Fibroblast of the aortic adventitia (primary cell): ENCODE measurements around the gene CADPS2. TPM values are rescaled to one million over a fixed set of nuclear protein-coding genes. Genes with fewer than 3 reads are reported as not detected.

Experiments
- DNase-seq: peaks from one replicate; pipeline ENCODE4 v3.0.0-alpha.2; 2010; ENCODE audit warnings: low read depth
- H3K4me3 ChIP-seq: 2 replicates; pipeline ENCODE4 v1.5.1; 2011; ENCODE audit warnings: low read depth, mild to moderate bottlenecking, control low read depth, low read length, moderate library complexity
- total RNA-seq: library from RNA; depleted of rRNA; stranded (reverse); fragments of >200 nt; gene quantifications from 2 replicates; pipeline ENCODE4 v1.2.3, GENCODE V29; 2012; ENCODE audit warnings: low replicate concordance
- TF ChIP-seq, protein P1 (sequence below): IDR thresholded peaks from 2 replicates; pipeline ENCODE4 v1.5.1; 2011; ENCODE audit warnings: mild to moderate bottlenecking, low read length, control low read depth, inconsistent platforms; ENCODE audit not compliant: insufficient read depth

CADPS2 gene
- total RNA-seq, 1 donor = 16.0 TPM

DNA sequence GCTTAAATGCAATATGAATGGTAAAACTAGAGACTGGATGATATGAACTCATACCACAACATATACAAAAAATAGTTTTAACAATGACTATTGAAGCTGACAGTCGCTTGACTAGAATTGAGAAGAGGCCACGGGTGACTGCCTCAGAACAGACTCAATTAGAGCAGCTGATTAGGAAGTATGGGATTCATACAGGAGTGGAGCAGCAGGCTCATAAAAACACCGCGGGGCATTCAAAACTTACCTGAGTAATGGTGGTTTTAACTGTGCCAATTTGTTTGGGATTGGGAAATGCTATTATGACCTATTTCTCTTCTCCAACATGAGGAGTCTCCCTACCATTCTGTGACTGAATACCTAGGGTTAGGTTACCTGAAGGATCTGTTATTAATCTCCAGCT, 2.1 kb downstream of the CADPS2 start:
- no peak overlapping the region for H3K4me3 ChIP-seq
- TF ChIP-seq, protein P1, sequence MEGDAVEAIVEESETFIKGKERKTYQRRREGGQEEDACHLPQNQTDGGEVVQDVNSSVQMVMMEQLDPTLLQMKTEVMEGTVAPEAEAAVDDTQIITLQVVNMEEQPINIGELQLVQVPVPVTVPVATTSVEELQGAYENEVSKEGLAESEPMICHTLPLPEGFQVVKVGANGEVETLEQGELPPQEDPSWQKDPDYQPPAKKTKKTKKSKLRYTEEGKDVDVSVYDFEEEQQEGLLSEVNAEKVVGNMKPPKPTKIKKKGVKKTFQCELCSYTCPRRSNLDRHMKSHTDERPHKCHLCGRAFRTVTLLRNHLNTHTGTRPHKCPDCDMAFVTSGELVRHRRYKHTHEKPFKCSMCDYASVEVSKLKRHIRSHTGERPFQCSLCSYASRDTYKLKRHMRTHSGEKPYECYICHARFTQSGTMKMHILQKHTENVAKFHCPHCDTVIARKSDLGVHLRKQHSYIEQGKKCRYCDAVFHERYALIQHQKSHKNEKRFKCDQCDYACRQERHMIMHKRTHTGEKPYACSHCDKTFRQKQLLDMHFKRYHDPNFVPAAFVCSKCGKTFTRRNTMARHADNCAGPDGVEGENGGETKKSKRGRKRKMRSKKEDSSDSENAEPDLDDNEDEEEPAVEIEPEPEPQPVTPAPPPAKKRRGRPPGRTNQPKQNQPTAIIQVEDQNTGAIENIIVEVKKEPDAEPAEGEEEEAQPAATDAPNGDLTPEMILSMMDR = no peak
- DNase-seq = no peak

DNA sequence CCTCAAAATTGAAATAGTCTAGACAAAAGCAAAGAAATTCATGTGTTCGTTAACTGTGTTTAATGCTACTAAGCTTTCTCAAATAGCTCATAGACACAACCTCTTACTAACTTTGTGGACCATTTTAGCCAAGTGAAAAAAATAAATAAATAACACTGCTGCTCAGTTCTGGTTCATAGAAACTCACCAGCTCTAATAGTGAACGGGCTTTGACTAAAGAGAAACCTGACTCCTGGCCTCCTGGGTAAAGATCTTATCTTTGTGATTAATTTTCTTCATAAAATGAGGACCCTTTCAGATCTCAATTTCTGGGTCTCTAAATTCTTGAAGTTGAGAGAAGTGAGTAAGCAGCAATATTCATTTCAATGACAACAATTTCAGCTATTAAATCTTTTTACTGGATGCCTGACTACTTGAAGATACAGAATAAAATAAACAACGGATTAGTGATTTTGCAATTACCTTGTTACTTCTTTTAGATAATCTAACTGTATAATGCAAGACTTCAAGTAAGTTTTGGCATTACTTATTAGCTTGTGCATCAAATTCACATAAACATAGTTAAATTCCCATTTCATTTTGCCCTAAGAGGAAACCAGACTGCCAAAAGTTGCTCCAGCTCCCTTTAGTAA, 3.1 kb downstream of the CADPS2 start:
- TF ChIP-seq, protein P1 = no peak
- no peak for DNase-seq

DNA sequence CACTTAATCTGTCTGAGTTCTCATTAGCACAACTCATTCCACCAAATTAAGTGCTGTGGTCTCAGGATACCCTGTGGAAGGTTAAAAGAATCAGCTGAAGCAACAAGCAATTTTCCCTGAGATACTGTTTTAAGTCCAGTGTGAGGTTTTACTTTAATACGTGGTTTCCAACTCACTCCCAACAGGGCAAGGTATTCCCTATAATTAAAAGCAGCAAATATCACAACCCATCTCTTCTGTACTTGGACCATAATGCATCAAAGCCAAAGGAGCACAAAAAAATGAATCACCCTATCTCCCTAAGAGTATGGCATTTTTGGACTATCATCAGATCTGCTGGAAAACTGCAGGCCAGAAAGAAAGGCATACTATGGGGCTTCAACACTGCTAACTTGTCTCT, 4.9 kb downstream of the CADPS2 start:
- peak; percentile 15 for DNase-seq
- peak overlapping the region; percentile 29 for H3K4me3 ChIP-seq
- TF ChIP-seq, protein P1 = no peak

More for the DNA sequence above, 3.1 kb downstream of the CADPS2 start:
- no peak overlapping the region for H3K4me3 ChIP-seq

DNA sequence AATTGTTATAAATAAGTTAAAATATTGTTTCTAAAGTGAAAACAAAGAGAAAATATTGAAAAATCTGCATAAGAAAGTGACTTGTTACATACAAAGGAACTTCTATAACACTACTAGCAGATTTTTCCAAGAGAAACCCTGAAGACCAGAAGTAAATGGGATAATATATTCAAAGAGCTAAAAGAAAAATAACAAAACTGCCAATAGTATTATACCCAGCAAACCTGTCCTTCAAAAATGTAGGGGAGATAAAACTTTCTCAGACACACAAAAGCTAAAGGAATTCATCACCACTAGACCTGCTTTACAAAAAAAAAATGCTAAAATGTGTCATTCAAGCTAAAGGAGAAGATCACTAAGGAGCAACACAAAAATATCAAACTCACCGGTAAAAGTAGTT, 17.0 kb downstream of the CADPS2 start:
- no peak overlapping the region for H3K4me3 ChIP-seq
- no peak for DNase-seq
- TF ChIP-seq, protein P1 = no peak

DNA sequence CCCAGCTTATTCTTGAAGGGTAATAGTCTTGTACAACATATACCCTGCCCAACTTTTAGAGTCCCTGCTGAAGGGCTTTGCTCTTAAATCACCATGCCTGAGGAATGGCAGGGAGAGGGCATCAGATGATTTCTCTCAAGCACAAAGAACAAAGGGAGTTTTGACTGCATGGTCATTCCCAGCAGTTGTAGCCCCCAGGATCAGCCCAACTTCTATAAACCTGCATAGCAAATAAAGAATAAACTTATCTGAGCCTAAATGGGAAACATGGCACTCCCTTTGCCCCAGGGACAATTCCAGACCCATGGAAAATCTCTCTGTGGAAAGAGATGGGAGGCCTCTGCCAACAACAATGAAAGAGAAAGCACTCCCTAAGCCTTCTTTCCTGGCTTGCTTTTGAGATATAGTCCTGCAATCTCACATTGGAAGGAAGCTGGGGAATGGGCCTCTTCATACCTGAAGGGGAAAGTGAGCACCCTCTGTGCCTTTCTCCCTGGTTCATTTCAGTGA, 18.7 kb downstream of the CADPS2 start:
- TF ChIP-seq, protein P1 = no peak
- DNase-seq = no peak
- H3K4me3 ChIP-seq = no peak overlapping the region

DNA sequence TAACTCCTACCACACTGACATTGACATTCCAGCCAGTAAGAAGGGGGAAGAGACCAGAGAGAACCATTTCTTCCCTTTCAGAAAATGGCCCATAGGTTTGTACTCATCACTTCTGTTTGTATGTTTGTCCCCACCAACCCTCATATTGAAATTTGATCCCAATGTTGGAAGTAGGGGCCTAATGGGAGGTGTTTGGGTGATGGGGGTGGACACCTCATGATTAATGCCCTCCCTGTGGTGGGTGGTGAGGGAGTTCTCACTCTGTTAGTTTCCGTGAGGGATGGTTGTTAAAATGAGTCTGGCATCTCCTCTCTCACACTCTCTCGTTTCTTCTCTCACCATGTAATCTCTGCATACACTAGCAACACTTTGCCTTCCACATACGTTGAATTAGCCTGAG, 21.4 kb downstream of the CADPS2 start:
- TF ChIP-seq, protein P1 = no peak
- no peak overlapping the region for H3K4me3 ChIP-seq
- DNase-seq = no peak

DNA sequence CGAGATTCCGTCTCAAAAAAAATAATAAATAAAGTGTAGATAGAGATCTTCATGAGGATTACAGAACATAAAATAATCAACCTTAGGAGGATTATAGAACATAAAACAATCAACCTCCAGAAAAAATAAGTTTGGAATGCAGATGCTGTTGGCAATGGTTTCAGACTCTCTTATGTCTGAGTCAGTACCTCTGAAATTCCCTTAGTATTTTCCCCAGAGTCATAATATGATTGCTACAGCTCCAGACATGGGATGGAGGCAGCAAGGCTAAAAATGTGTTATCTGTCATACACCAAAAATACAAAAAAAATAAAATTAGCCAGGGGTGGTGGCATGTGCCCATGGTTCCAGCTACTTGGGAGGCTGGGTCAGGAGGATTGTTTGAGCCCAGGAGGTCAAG, 22.2 kb downstream of the CADPS2 start:
- TF ChIP-seq, protein P1 = no peak
- no peak overlapping the region for H3K4me3 ChIP-seq
- DNase-seq = peak; percentile 32
